ENCODE measurements around the gene SKOR2. TPM values are rescaled to one million over a fixed set of nuclear protein-coding genes. Genes with fewer than 3 reads are reported as not detected.

The SKOR2 gene
- total RNA-seq, 1 experiment from 2014 or later: not detected

- no peaks in the 10 kb centered on the region for H3K79me2 ChIP-seq (ENCODE audit: insufficient read depth, low read length)
- ChIA-PET CTCF (no interaction called here), POLR2A (no interaction called here), RAD21 (ENCODE audit: low non-redundant PET in 1 of 2, low total read pairs in 2 of 2, uncharacterized antibody in 2 of 2, unreplicated experiment in 2 of 2) (no interaction called here)
- H3K9me3 ChIP-seq (ENCODE audit: control insufficient read depth in 1 of 2, insufficient read depth in 1 of 2, low read depth in 1 of 2, low read length in 2 of 2): peaks cover 0 to 3% of the 10 kb centered on the region in 2 experiments; a peak in 1 of 4 replicates
- no peak overlapping the region for H3K4me3 ChIP-seq (replicated peaks in 1 of 2; ENCODE audit: low read depth in 1 of 2, low read length in 2 of 2)
- H3K9ac ChIP-seq (ENCODE audit: low read length): no peak overlapping the region
- H2AFZ ChIP-seq (ENCODE audit: low read depth, low read length, poor library complexity, severe bottlenecking): no peak overlapping the region
- ATAC-seq (no peak), DNase-seq (ENCODE audit: low read depth, low spot score) (no peak)
- no peaks in the 10 kb centered on the region for H3K36me3 ChIP-seq (ENCODE audit: control insufficient read depth in 1 of 2, insufficient read depth in 2 of 2, low read length in 2 of 2)
- H3K27ac ChIP-seq (ENCODE audit: low read depth, low read length): no peak overlapping the region
- H4K20me1 ChIP-seq (ENCODE audit: insufficient read depth): no peaks in the 10 kb centered on the region; the same call in 1 of the 2 replicates
- BruUV-seq (replicated peaks): no TSS peak
- no peaks in the 10 kb centered on the region for H3K9me2 ChIP-seq (ENCODE audit: insufficient read depth)
- no peaks in the 10 kb centered on the region for H3K4me1 ChIP-seq (ENCODE audit: control insufficient read depth in 1 of 2, insufficient read depth in 2 of 2, low read length in 2 of 2)
- intact Hi-C loops (cut with micrococcal nuclease): no loop called here
- peaks cover 47% of the 10 kb centered on the region for H3K27me3 ChIP-seq (ENCODE audit: insufficient read depth, low read length)
- no peak overlapping the region for H3K4me2 ChIP-seq (ENCODE audit: low read length)
- TF ChIP-seq SIN3A (IDR thresholded peaks at IDR 0.05; ENCODE audit: low read depth) (no peak), EZH2 (IDR thresholded peaks at IDR 0.05) (no peak), EGR1 (IDR thresholded peaks at IDR 0.05; ENCODE audit: low read depth) (no peak), SP1 (IDR thresholded peaks at IDR 0.05; ENCODE audit: low read depth) (no peak), ELF1 (IDR thresholded peaks at IDR 0.05; ENCODE audit: borderline replicate concordance, low read depth) (no peak), POLR2AphosphoS5 (IDR thresholded peaks at IDR 0.05; ENCODE audit: low read depth, low read length) (no peak), SRF (IDR thresholded peaks at IDR 0.05; ENCODE audit: low read depth) (no peak), RAD21 (IDR thresholded peaks at IDR 0.05; ENCODE audit: low read depth) (no peak), FOSL1 (IDR thresholded peaks at IDR 0.05; ENCODE audit: low read depth) (no peak), JUND (IDR thresholded peaks at IDR 0.05) (no peak), EZH2phosphoT487 (IDR thresholded peaks at IDR 0.05; ENCODE audit: borderline replicate concordance) (no peak), ZFX (IDR thresholded peaks at IDR 0.05) (no peak), CBX3 (IDR thresholded peaks at IDR 0.05; ENCODE audit: low read depth) (no peak), YY1 (IDR thresholded peaks at IDR 0.05; ENCODE audit: extremely low read depth, insufficient replicate concordance, low read depth, low read length) (no peak), REST (IDR thresholded peaks at IDR 0.05; ENCODE audit: low read depth) (no peak), CEBPB (IDR thresholded peaks at IDR 0.05; ENCODE audit: low read depth) (no peak)
- TF ChIP-seq, protein P1, sequence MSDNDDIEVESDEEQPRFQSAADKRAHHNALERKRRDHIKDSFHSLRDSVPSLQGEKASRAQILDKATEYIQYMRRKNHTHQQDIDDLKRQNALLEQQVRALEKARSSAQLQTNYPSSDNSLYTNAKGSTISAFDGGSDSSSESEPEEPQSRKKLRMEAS (IDR thresholded peaks at IDR 0.05): no peak
- TF ChIP-seq, protein P2, sequence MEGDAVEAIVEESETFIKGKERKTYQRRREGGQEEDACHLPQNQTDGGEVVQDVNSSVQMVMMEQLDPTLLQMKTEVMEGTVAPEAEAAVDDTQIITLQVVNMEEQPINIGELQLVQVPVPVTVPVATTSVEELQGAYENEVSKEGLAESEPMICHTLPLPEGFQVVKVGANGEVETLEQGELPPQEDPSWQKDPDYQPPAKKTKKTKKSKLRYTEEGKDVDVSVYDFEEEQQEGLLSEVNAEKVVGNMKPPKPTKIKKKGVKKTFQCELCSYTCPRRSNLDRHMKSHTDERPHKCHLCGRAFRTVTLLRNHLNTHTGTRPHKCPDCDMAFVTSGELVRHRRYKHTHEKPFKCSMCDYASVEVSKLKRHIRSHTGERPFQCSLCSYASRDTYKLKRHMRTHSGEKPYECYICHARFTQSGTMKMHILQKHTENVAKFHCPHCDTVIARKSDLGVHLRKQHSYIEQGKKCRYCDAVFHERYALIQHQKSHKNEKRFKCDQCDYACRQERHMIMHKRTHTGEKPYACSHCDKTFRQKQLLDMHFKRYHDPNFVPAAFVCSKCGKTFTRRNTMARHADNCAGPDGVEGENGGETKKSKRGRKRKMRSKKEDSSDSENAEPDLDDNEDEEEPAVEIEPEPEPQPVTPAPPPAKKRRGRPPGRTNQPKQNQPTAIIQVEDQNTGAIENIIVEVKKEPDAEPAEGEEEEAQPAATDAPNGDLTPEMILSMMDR (IDR thresholded peaks at IDR 0.05 in 2 of 3, conservative IDR thresholded peaks at IDR 0.05 in 1 of 3; ENCODE audit: borderline replicate concordance in 1 of 3, insufficient read depth in 1 of 3, low read depth in 2 of 3, low read length in 2 of 3): no peak
- TF ChIP-seq, protein P3, sequence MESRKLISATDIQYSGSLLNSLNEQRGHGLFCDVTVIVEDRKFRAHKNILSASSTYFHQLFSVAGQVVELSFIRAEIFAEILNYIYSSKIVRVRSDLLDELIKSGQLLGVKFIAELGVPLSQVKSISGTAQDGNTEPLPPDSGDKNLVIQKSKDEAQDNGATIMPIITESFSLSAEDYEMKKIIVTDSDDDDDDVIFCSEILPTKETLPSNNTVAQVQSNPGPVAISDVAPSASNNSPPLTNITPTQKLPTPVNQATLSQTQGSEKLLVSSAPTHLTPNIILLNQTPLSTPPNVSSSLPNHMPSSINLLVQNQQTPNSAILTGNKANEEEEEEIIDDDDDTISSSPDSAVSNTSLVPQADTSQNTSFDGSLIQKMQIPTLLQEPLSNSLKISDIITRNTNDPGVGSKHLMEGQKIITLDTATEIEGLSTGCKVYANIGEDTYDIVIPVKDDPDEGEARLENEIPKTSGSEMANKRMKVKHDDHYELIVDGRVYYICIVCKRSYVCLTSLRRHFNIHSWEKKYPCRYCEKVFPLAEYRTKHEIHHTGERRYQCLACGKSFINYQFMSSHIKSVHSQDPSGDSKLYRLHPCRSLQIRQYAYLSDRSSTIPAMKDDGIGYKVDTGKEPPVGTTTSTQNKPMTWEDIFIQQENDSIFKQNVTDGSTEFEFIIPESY (IDR thresholded peaks at IDR 0.05; ENCODE audit: extremely low read depth, insufficient replicate concordance, low read length): no peak
Observed at GRCh38 chr18:47244086-47244485, 7.4 kb downstream of the SKOR2 start.

Data from HCT116 (cell line).